Activated CD8-positive, alpha-beta memory T cell treated with anti-CD3 and anti-CD28 coated beads for 4 hours (primary cell): Measurements from ENCODE around the gene CFAP119.

ENCODE experiments used
- DNase-seq, 2 donors: peaks; one replicate each; pipeline ENCODE4 v3.0.0-alpha.2; 2020; ENCODE audit warnings: low read depth in 2 of 2

The CFAP119 gene

GRCh38 chr16:30740364-30741251 is 21.3 kb downstream of the CFAP119 start:
- DNase-seq, result no peak

GRCh38 chr16:30738984-30739951 is 22.6 kb downstream of the CFAP119 start:
- no peak for DNase-seq

GRCh38 chr16:30737794-30738648 is 23.8 kb downstream of the CFAP119 start:
- DNase-seq, result no peak

GRCh38 chr16:30736995-30737793 is 24.7 kb downstream of the CFAP119 start:
- no peak for DNase-seq

- no peak for DNase-seq
Measured at GRCh38 chr16:30731411-30731810, 30.5 kb downstream of the CFAP119 start.

GRCh38 chr16:30728899-30729672 is 32.8 kb downstream of the CFAP119 start:
- DNase-seq, result no peak

- DNase-seq, result no peak
Measured at GRCh38 chr16:30728321-30728720, 33.5 kb downstream of the CFAP119 start.

- no peak for DNase-seq
Measured at GRCh38 chr16:30725418-30725792, 36.5 kb downstream of the CFAP119 start.

- no peak for DNase-seq
Measured at GRCh38 chr16:30724641-30725417, 37.0 kb downstream of the CFAP119 start.

- DNase-seq, result no peak
Measured at GRCh38 chr16:30723725-30724355, 38.0 kb downstream of the CFAP119 start.

GRCh38 chr16:30722916-30723315 is 38.9 kb downstream of the CFAP119 start:
- DNase-seq, result no peak

- no peak for DNase-seq
Measured at GRCh38 chr16:30722443-30722842, 39.4 kb downstream of the CFAP119 start.

GRCh38 chr16:30721606-30722005 is 40.3 kb downstream of the CFAP119 start:
- no peak for DNase-seq

- DNase-seq, result no peak
Measured at GRCh38 chr16:30721167-30721566, 40.7 kb downstream of the CFAP119 start.

- DNase-seq, result no peak
Measured at GRCh38 chr16:30720694-30721093, 41.2 kb downstream of the CFAP119 start.

- no peak for DNase-seq
Measured at GRCh38 chr16:30720086-30720485, 41.8 kb downstream of the CFAP119 start.

- DNase-seq, result peak; percentile 4 to 33
Measured at GRCh38 chr16:30715750-30716445, 46.0 kb downstream of the CFAP119 start.

GRCh38 chr16:30711712-30712111 is 50.1 kb downstream of the CFAP119 start:
- no peak for DNase-seq
